Measurements from ENCODE around the gene KCNE4. TPM values are rescaled to one million over a fixed set of nuclear protein-coding genes. Genes with fewer than 3 reads are reported as not detected.
A peak's percentile ranks its signal among the peaks of the same experiment; 100 is the strongest.

The KCNE4 gene
- total and polyA plus RNA-seq, 9 of the 15 experiments (the other 6 are each of a cell fraction or from before 2014, with no cell fraction given): not detected

GRCh38 chr2:223032187-223033142 is 19.5 kb upstream of the KCNE4 start:
- ChIA-PET CTCF (ENCODE audit: low intra/inter-chr PET ratio) (no interaction called here), POLR2A (interaction anchor here (1.0 kb wide), 1 partner anchor 22 kb away, joined by 3 read pairs; no protein-coding TSS in a partner anchor)
- no TSS peak for BruUV-seq (replicated peaks)
- in situ Hi-C loops (cut with MboI): no loop called here
- no peak overlapping the region for H3K27ac ChIP-seq (ENCODE audit: extremely low read depth, low read depth, low read length)
- no peaks in the 10 kb centered on the region for H3K4me1 ChIP-seq (replicated peaks in 1 of 2; ENCODE audit: control insufficient read depth in 2 of 2, insufficient read depth in 2 of 2, low read length in 2 of 2)
- peak; percentile 68; the same call in 1 of the 2 replicates for TF ChIP-seq ZNF431 (CRISPR knock-in tag; IDR thresholded peaks at IDR 0.05)
- TF ChIP-seq C11orf30 (IDR thresholded peaks at IDR 0.05; ENCODE audit: low read depth): peak; percentile 43
- 0 out of 2 replicates have a peak, but pooled peaks have one; percentile 19 for TF ChIP-seq CBX5 (IDR thresholded peaks at IDR 0.05; ENCODE audit: borderline replicate concordance, low read depth)
- 0 out of 3 replicates have a peak, but pooled peaks of 1 of the 2 experiments have one; percentile 23 for TF ChIP-seq CBX3 (IDR thresholded peaks at IDR 0.05; ENCODE audit: borderline replicate concordance in 1 of 2, low read length in 2 of 2)
- no peak for TF ChIP-seq SRSF3 (IDR thresholded peaks at IDR 0.05; ENCODE audit: insufficient read depth, low read length)
- TF ChIP-seq MAFG (tag; conservative IDR thresholded peaks at IDR 0.05): peak; percentile 57; the same call in 1 of the 2 replicates
- TF ChIP-seq ATF3 (IDR thresholded peaks at IDR 0.05): peak; percentile 27; the same call in 1 of the 2 replicates
- TF ChIP-seq ATF3 (CRISPR knock-in tag; conservative IDR thresholded peaks at IDR 0.05): no peak
- no peak for TF ChIP-seq NR4A1 (CRISPR knock-in tag; IDR thresholded peaks at IDR 0.05)
- no peak for TF ChIP-seq NR4A1 (tag; IDR thresholded peaks at IDR 0.05)
- peak; percentile 33; the same call in 1 of the 2 replicates for TF ChIP-seq MAFK (IDR thresholded peaks at IDR 0.05; ENCODE audit: low read length)
- peak; percentile 32 for TF ChIP-seq ZFP36 (IDR thresholded peaks at IDR 0.05; ENCODE audit: low read depth, low read length, partially characterized antibody)
- no peak for TF ChIP-seq HNRNPLL (IDR thresholded peaks at IDR 0.05; ENCODE audit: low read depth, low read length, poor library complexity, severe bottlenecking)
- TF ChIP-seq MAFF (IDR thresholded peaks at IDR 0.05; ENCODE audit: low read length): peak; percentile 51; the same call in 1 of the 2 replicates
- TF ChIP-seq TRIM28 (IDR thresholded peaks at IDR 0.05): peak; percentile 63; the same call in 1 of the 2 replicates
- no peak for TF ChIP-seq TBL1XR1 (IDR thresholded peaks at IDR 0.05; ENCODE audit: low read length in 2 of 2)
- TF ChIP-seq NFE2 (IDR thresholded peaks at IDR 0.05; ENCODE audit: low read depth): peak; percentile 31; the same call in 1 of the 2 replicates
- no peak for TF ChIP-seq CHD1 (IDR thresholded peaks at IDR 0.05; ENCODE audit: low read length)
- H3K9ac ChIP-seq (ENCODE audit: insufficient read depth in 1 of 2, low read depth in 2 of 2, low read length in 2 of 2): no peak overlapping the region
- DNase-seq (ENCODE audit: extremely low read depth in 1 of 4, low spot score in 3 of 4) (no peak), FAIRE-seq (no peak), ATAC-seq (no peak)
- no peaks in the 10 kb centered on the region for H3K36me3 ChIP-seq (ENCODE audit: control insufficient read depth, insufficient read depth, low read length)
- H2AFZ ChIP-seq (ENCODE audit: low read depth, low read length): no peak overlapping the region
- WGBS (ENCODE audit: insufficient coverage, low coverage, missing lambda C conversion rate): 28% methylated on average over 5 of the region's 8 CpGs
- no peaks in the 10 kb centered on the region for H3K79me2 ChIP-seq (ENCODE audit: control insufficient read depth, insufficient read depth, low read length)
- H3K4me3 ChIP-seq: no peak overlapping the region
- intact Hi-C loops (cut with micrococcal nuclease): no loop called here
- no peaks in the 10 kb centered on the region for H3K27me3 ChIP-seq (ENCODE audit: control insufficient read depth in 2 of 2, insufficient read depth in 2 of 2, low read length in 2 of 2)
- H3K9me3 ChIP-seq (replicated peaks; ENCODE audit: control insufficient read depth, insufficient read depth, low read depth, low read length): no peaks in the 10 kb centered on the region
- no peak overlapping the region for H3K4me2 ChIP-seq (ENCODE audit: insufficient read depth, low read length)
- H4K20me1 ChIP-seq (replicated peaks; ENCODE audit: control insufficient read depth, insufficient read depth, low read length): no peaks in the 10 kb centered on the region
- H3K9me1 ChIP-seq (ENCODE audit: control insufficient read depth, insufficient read depth, low read length): no peaks in the 10 kb centered on the region
